ENCODE data around the gene BBOF1. TPM values are rescaled to one million over a fixed set of nuclear protein-coding genes. Genes with fewer than 3 reads are reported as not detected.
"Not testable (repeated sequence)": the region's sequence is repeated elsewhere in the genome, so short reads cannot be mapped to it uniquely, and the experiment has no call there.

The BBOF1 gene
- total RNA-seq, 2 donors from 2014 or later: 3.3 to 5.7 TPM

- no peak for TF ChIP-seq CTCF (IDR thresholded peaks at IDR 0.05)
- H3K27ac ChIP-seq: no peak overlapping the region
- H3K36me3 ChIP-seq: no peaks in the 10 kb centered on the region
- no peaks in the 10 kb centered on the region for H3K27me3 ChIP-seq
- no peak overlapping the region for H3K4me3 ChIP-seq
- no peaks in the 10 kb centered on the region for H3K4me1 ChIP-seq
- no peaks in the 10 kb centered on the region for H3K9me3 ChIP-seq
- DNase-seq (ENCODE audit: low spot score): no peak
Observed at GRCh38 chr14:73998726-73999125, 20.4 kb upstream of the BBOF1 start.

DNA sequence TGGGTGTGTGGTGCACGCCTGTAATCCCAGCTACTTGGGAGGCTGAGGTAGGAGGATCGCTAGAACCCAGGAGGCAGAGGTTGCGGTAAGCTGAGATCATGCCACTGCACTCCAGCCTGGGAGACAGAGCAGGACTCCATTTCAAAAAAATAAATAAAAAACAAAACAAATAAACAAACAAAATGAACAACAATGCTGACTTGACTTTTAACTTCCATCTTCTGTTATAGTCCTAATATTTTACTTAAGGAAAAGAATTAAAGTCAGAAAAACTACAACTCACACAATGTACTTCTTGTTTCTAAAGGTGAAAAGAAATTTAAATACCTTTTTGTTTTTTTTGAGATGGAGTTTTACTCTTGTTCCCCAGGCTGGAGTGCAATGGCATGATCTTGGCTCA is 13.5 kb upstream of the BBOF1 start:
- H3K27me3 ChIP-seq; DNase-seq (ENCODE audit: low spot score); H3K4me3 ChIP-seq; H3K9me3 ChIP-seq; H3K27ac ChIP-seq; H3K4me1 ChIP-seq; H3K36me3 ChIP-seq: not testable (repeated sequence)

GRCh38 chr14:74008843-74009499 is 10.2 kb upstream of the BBOF1 start:
- no peaks in the 10 kb centered on the region for H3K4me1 ChIP-seq
- H3K9me3 ChIP-seq: no peaks in the 10 kb centered on the region
- H3K36me3 ChIP-seq: peaks cover 4% of the 10 kb centered on the region
- no peak for TF ChIP-seq CTCF (IDR thresholded peaks at IDR 0.05)
- DNase-seq (ENCODE audit: low spot score): no peak
- no peak overlapping the region for H3K27ac ChIP-seq
- H3K27me3 ChIP-seq: no peaks in the 10 kb centered on the region
- no peak overlapping the region for H3K4me3 ChIP-seq

- no peaks in the 10 kb centered on the region for H3K27me3 ChIP-seq
- H3K27ac ChIP-seq: no peak overlapping the region
- no peak for DNase-seq (ENCODE audit: low spot score)
- H3K9me3 ChIP-seq: no peaks in the 10 kb centered on the region
- H3K4me1 ChIP-seq: peaks cover 0 to 8% of the 10 kb centered on the region in 2 donors
- no peaks in the 10 kb centered on the region for H3K36me3 ChIP-seq
- no peak overlapping the region for H3K4me3 ChIP-seq
- TF ChIP-seq CTCF (IDR thresholded peaks at IDR 0.05): no peak
Observed at GRCh38 chr14:74014299-74014698, 4.8 kb upstream of the BBOF1 start.

DNA sequence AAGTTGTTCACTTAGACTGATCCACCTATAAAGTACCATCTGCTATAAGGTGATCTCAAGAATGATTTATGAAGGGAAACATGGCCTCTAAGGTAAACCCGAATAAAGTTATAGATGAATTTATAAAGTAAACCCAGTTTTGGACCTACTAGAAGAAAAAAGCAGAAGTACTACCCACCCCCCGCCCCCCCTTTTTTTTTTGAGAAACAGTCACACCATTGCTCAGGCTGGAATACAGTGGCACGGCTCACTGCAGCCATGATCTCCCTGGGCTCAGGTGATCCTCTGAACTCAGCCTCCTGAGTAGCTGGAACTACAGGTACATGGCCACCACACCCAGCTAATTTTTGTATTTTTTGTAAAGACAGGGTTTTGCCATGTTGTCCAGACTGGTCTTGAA is 4.0 kb upstream of the BBOF1 start:
- Histone ChIP-seq H3K9me3 (no peaks in the 10 kb centered on the region), H3K36me3 (no peaks in the 10 kb centered on the region), H3K27ac (no peak overlapping the region), H3K27me3 (no peaks in the 10 kb centered on the region), H3K4me1 (peaks cover 0 to 15% of the 10 kb centered on the region in 2 donors), H3K4me3 (no peak overlapping the region)
- no peak for DNase-seq (ENCODE audit: low spot score)
- no peak for TF ChIP-seq CTCF (IDR thresholded peaks at IDR 0.05)

DNA sequence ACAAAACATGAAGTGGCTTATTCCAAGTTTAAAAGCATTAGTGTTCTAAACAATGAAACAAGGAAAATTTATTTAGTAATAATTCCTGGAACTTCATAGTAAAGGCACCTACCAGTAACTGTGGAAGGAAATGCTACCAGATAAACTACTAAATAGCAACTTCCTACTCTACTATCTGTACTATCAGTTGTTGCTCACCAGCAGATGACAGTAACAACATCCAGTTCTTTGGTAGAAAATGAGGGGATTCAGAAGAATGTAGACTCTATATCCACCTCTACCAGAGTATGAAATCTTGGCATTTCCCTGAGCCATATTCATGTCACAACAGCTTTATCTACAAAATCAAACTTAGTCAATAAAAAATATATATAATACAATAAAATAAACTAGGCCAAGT is 3.2 kb upstream of the BBOF1 start:
- no peak for TF ChIP-seq CTCF (IDR thresholded peaks at IDR 0.05)
- Histone ChIP-seq H3K27me3 (no peaks in the 10 kb centered on the region), H3K4me1 (peaks cover 0 to 15% of the 10 kb centered on the region in 2 donors), H3K27ac (no peak overlapping the region), H3K4me3 (no peak overlapping the region), H3K9me3 (no peaks in the 10 kb centered on the region), H3K36me3 (no peaks in the 10 kb centered on the region)
- no peak for DNase-seq (ENCODE audit: low spot score)
